ENCODE results near the gene ANTXRL. TPM values are rescaled to one million over a fixed set of nuclear protein-coding genes. Genes with fewer than 3 reads are reported as not detected.
"Not testable (repeated sequence)": the region's sequence is repeated elsewhere in the genome, so short reads cannot be mapped to it uniquely, and the experiment has no call there.

Gene ANTXRL
- total RNA-seq, 6 donors from 2014 or later: not detected

DNA sequence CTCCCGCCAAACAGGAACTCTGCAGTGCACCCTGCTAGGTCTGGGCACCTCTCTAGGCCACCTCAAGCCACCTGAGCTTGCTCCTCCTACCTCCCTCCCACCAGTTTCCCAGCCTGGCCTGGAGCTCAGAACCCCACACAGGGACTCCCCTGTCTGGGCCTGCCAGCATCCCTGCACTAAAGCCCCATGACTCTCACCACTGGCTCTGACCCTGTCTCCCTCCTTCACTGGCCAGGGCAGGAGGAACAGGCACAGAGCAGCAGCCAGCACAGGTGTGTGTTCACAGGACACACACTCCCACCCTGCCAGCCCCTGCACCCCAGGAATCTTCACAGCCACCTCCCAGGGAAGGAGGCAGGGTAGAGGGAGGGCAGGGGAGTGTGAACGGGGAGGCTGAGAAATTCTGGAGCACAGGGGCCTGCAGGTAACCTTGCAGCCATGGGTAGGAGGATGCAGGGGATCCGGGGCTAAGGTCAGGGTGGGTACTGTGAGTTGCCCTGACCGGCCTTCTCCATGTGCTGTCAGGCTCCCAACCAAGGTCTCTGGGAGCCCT is 13.9 kb upstream of the ANTXRL start:
- TF ChIP-seq, protein P1, sequence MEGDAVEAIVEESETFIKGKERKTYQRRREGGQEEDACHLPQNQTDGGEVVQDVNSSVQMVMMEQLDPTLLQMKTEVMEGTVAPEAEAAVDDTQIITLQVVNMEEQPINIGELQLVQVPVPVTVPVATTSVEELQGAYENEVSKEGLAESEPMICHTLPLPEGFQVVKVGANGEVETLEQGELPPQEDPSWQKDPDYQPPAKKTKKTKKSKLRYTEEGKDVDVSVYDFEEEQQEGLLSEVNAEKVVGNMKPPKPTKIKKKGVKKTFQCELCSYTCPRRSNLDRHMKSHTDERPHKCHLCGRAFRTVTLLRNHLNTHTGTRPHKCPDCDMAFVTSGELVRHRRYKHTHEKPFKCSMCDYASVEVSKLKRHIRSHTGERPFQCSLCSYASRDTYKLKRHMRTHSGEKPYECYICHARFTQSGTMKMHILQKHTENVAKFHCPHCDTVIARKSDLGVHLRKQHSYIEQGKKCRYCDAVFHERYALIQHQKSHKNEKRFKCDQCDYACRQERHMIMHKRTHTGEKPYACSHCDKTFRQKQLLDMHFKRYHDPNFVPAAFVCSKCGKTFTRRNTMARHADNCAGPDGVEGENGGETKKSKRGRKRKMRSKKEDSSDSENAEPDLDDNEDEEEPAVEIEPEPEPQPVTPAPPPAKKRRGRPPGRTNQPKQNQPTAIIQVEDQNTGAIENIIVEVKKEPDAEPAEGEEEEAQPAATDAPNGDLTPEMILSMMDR (IDR thresholded peaks at IDR 0.05): no peak
- TF ChIP-seq POLR2A (IDR thresholded peaks at IDR 0.05): no peak
- no peak for TF ChIP-seq EP300 (IDR thresholded peaks at IDR 0.05)
- no peak for TF ChIP-seq POLR2AphosphoS5 (IDR thresholded peaks at IDR 0.05)
- no peak overlapping the region for H3K27ac ChIP-seq
- ATAC-seq (ENCODE audit: low FRiP score in 2 of 2) (peak in 1 of 2 donors; percentile 16), DNase-seq (peak in 1 of 2 donors; percentile 10)
- no peaks in the 10 kb centered on the region for H3K27me3 ChIP-seq
- no peak overlapping the region for H3K4me3 ChIP-seq
- H3K36me3 ChIP-seq: no peaks in the 10 kb centered on the region
- no peaks in the 10 kb centered on the region for H3K4me1 ChIP-seq
- no peaks in the 10 kb centered on the region for H3K9me3 ChIP-seq
- 91 to 96% methylated on average over 2 to 4 of the region's 4 CpGs for WGBS, 2 donors

DNA sequence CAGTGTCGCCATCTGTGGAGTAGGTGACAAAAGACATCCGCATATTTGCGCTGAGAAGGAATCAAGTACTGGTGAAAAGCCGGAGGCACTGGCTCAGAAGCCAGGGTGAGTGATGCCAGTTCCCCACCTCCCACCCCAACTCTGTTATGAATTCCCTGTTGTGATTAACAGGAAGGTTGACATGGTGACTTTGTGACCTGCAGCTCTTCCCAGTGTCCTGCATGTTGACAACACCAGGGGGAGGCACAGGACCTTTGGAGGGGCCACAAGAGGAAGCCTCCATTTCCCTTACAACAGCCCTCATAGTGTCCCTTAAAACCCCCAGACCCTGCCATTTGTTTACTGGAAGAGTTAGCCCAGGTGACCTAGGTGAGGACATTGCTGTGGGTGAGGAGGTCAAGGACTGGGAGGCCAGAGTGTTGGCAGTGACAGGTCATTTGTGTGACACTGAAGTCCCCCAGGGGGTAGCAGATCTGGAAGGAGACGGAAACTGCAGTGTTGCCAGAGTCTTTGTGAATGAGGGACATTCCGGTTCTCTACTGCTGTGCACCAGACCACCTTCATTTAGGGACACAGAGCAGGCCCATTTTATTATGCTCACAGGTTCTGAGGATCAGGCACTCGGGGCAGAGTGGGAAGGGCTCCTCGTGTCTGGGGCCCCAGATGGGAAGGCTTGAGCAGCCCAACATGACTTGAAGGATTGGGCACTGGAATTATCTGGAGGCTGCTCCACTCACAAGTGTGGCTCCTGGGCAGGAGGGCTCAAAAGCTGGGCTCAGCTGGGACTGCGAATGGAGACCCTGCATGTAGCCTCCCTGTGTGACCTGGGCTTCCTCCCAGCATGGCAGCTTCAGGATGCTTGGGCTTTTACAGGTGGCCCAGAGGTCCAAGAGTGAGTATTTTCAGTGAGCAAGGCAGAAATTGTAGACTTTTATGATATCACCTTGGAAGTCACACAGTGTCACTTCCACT is 13.0 kb upstream of the ANTXRL start:
- no peak for ATAC-seq (ENCODE audit: low FRiP score in 2 of 2)
- Histone ChIP-seq H3K27me3 (no peaks in the 10 kb centered on the region), H3K4me1 (no peaks in the 10 kb centered on the region), H3K36me3 (no peaks in the 10 kb centered on the region), H3K4me3 (no peak overlapping the region), H3K9me3 (no peaks in the 10 kb centered on the region), H3K27ac (no peak overlapping the region)
- peak in 1 of 2 donors; percentile 20 for DNase-seq
- 90 to 93% methylated on average over 8 to 9 of the region's 9 CpGs for WGBS, 2 donors
- TF ChIP-seq, protein P1 (IDR thresholded peaks at IDR 0.05): peak in 1 of 6 experiments; percentile 18
- no peak for TF ChIP-seq POLR2AphosphoS5 (IDR thresholded peaks at IDR 0.05)

DNA sequence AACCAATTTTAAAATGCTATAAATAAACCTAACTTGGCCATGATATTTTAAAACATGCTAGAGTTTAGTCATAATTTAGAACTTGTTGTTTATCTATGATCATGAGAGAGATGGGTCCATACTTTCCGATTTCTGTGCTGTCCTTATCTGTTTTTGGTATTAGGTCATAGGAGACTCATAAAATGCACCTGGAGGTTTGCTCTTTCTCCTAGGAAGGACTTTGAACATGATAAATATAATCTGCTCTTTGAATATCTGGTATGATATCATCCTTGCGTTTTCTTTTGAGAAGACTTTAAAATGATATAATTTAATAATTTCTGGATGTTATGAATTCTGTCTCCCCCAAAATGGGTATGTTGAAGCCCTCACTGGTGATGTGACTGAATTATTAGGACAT is 9.0 kb upstream of the ANTXRL start:
- H3K27me3 ChIP-seq: no peaks in the 10 kb centered on the region
- no peak for ATAC-seq (ENCODE audit: low FRiP score in 2 of 2)
- no peak overlapping the region for H3K27ac ChIP-seq
- 89 to 93% methylated on average over 2 of the region's 2 CpGs for WGBS, 2 donors
- peaks cover 4 to 6% (median 6%) of the 10 kb centered on the region in 4 donors for H3K4me1 ChIP-seq
- no peaks in the 10 kb centered on the region for H3K36me3 ChIP-seq
- DNase-seq: no peak
- no peak overlapping the region for H3K4me3 ChIP-seq
- H3K9me3 ChIP-seq: no peaks in the 10 kb centered on the region
- TF ChIP-seq POLR2AphosphoS5 (IDR thresholded peaks at IDR 0.05) (no peak), POLR2A (IDR thresholded peaks at IDR 0.05) (no peak), EP300 (IDR thresholded peaks at IDR 0.05) (no peak)
- TF ChIP-seq, protein P1 (IDR thresholded peaks at IDR 0.05): no peak

DNA sequence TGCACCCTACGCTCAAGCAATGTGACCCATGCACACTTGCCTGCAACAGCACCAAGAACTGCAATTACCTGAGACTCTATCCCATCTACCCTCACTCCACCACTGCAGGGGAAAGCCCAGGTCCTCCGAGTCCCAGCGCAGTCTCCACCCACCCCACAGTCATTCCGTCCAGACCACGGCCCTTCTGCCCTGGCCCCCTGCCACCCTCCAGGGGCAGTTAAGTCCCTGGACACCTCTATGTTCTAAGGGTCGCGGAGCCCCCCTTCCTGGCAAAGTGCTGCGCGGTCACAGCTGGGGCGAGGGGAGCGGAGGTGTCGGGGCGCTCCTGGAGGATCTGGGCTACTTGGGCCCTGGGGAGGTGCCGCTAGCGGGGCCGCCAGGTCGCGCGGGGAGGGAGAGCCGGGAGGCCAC is 4.4 kb upstream of the ANTXRL start:
- 25 to 45% methylated on average over 4 to 20 of the region's 20 CpGs for WGBS, 2 donors
- peak overlapping the region in 3 of 4 donors; percentile 43 to 56 (median 51) for H3K4me3 ChIP-seq
- H3K27ac ChIP-seq: peak overlapping the region in 2 of 4 donors; percentile 15 to 74
- peaks cover 19 to 33% (median 28%) of the 10 kb centered on the region in 4 donors for H3K4me1 ChIP-seq
- not testable (repeated sequence) for H3K36me3 ChIP-seq, DNase-seq, H3K9me3 ChIP-seq, H3K27me3 ChIP-seq
- ATAC-seq (ENCODE audit: low FRiP score in 2 of 2): peak in 1 of 2 donors; percentile 5

DNA sequence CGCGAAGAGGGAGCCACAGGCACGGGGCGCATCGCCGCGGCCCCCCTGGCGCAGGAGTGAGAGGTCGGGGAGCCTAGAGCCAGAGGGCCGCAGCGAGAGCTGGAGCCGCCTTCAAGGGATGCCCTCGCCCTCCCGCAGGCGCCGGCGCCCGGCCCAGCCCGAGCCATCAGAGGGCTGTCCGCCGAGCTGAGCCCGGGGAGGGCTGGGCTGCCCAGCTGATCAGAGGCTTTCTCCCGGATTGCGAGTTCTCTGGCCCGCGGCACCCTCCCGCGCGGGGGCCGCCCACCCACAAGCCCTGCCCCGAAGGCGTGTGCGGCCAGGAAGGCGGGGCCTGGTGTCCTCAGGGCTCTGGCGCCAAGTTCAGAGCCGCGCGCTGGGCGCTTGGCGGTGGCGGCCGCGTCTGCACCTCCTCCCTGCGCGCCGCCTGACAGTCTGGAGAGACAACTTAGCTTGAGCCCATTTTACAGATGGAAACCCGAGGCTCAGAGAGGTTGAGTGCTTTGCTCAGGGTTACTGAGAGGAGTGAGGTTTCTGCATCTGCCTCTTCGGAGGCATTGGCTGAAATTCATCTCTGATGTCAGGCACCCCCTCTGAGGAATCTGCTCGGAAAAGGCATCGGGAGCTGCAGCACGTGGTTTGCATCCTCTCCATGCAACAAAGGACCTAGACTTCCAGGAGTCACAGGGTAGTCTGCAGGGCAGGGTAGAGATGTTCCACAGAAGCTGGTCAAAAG is 3.8 kb upstream of the ANTXRL start:
- no peaks in the 10 kb centered on the region for H3K36me3 ChIP-seq
- H3K4me3 ChIP-seq: peak overlapping the region in 3 of 4 donors; percentile 43 to 56 (median 51)
- WGBS, 2 donors: 2 to 62% methylated on average over 4 to 41 of the region's 51 CpGs
- H3K9me3 ChIP-seq: no peaks in the 10 kb centered on the region
- DNase-seq (peak; percentile 88 to 96), ATAC-seq (ENCODE audit: low FRiP score in 2 of 2) (peak; percentile 91 to 94)
- H3K27ac ChIP-seq: peak overlapping the region in 2 of 4 donors; percentile 15 to 74
- peaks cover 19 to 38% (median 28%) of the 10 kb centered on the region in 4 donors for H3K4me1 ChIP-seq
- no peak for TF ChIP-seq EP300 (IDR thresholded peaks at IDR 0.05)
- TF ChIP-seq, protein P1 (IDR thresholded peaks at IDR 0.05): peak in 2 of 6 experiments; percentile 24 to 41
- peak in 1 of 2 donors; percentile 34 for TF ChIP-seq POLR2AphosphoS5 (IDR thresholded peaks at IDR 0.05)
- peak in 1 of 4 donors; percentile 32 for TF ChIP-seq POLR2A (IDR thresholded peaks at IDR 0.05)
- H3K27me3 ChIP-seq: no peaks in the 10 kb centered on the region
